H1 (cell line): ENCODE measurements around the gene GNAO1.

Experiments
- EZH2 ChIP-seq: fragments of 200-600 bp; sonication (generic); IDR thresholded peaks from 2 replicates; pipeline ENCODE4 v1.7.1; 2012; ENCODE audit warnings: low read depth, mild to moderate bottlenecking, moderate library complexity, low read length, inconsistent platforms; ENCODE audit not compliant: severe bottlenecking
- POLR2A ChIP-seq, 2 experiments: IDR thresholded peaks; 1 replicate in 1 of 2; 2 replicates in 1 of 2; pipeline ENCODE4 v1.6.1; 2011; ENCODE audit warnings: low read depth in 2 of 2, low read length in 2 of 2, mild to moderate bottlenecking in 2 of 2; ENCODE audit errors: control extremely low read depth in 1 of 2
- TF ChIP-seq, protein P1 (sequence below), 3 experiments: IDR thresholded peaks; 1 replicate in 2 of 3; 2 replicates in 1 of 3; pipeline versions ENCODE4 v1.5.1 to v1.6.1; 2011; ENCODE audit warnings: low read length in 3 of 3, mild to moderate bottlenecking in 3 of 3, inconsistent platforms in 2 of 3, low read depth in 1 of 3, moderate library complexity in 1 of 3; ENCODE audit not compliant: insufficient read depth in 1 of 3; ENCODE audit errors: control extremely low read depth in 1 of 3
- TF ChIP-seq, protein P2 (sequence below): IDR thresholded peaks from 2 replicates; pipeline ENCODE4 v1.6.1; 2012; ENCODE audit warnings: inconsistent platforms

DNA sequence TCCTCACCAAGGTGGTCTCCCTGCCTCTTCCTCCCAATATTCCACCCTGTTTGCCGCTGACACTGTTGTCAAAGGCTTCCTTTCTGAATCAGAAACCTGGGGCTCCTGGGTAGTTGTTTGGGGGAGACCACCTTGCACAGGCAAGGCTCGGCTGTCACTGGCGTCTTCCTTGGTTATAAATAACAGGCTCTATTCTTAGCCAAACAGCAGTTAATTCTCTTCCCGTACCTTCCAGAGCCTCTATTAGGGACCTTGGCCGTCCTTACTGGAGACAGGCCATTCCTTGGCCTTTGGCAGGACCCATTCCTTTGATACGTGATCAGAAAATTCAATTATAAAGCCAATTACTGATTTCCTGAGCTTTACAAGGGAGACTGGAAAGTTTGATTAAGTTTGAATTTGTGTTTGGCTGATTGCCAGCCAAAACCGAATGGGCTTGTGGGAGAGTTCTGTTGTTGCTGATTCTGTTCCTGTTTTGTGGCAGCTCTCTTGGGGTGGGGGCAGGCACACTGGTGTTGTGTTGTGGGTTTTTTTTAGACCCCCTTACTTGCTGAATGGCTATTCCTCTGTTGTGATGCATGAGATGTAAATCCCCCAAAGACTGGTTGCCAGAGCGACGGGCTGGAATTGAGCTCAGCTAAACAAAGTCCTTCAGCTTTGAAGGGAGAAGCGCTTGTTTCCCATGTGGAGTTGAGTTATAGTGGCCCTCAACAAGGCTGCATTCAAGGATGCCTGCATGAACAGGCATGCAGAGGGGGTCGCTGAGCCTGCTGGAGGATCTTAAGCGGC lies 104.6 kb downstream of the GNAO1 start:
- TF ChIP-seq, protein P1, sequence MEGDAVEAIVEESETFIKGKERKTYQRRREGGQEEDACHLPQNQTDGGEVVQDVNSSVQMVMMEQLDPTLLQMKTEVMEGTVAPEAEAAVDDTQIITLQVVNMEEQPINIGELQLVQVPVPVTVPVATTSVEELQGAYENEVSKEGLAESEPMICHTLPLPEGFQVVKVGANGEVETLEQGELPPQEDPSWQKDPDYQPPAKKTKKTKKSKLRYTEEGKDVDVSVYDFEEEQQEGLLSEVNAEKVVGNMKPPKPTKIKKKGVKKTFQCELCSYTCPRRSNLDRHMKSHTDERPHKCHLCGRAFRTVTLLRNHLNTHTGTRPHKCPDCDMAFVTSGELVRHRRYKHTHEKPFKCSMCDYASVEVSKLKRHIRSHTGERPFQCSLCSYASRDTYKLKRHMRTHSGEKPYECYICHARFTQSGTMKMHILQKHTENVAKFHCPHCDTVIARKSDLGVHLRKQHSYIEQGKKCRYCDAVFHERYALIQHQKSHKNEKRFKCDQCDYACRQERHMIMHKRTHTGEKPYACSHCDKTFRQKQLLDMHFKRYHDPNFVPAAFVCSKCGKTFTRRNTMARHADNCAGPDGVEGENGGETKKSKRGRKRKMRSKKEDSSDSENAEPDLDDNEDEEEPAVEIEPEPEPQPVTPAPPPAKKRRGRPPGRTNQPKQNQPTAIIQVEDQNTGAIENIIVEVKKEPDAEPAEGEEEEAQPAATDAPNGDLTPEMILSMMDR (IDR thresholded peaks at IDR 0.05; ENCODE audit: control extremely low read depth in 1 of 3, insufficient read depth in 1 of 3, low read depth in 1 of 3, low read length in 3 of 3), result no peak
- no peak for TF ChIP-seq POLR2A (IDR thresholded peaks at IDR 0.05; ENCODE audit: control extremely low read depth in 1 of 2, low read depth in 2 of 2, low read length in 2 of 2)
- TF ChIP-seq, protein P2, sequence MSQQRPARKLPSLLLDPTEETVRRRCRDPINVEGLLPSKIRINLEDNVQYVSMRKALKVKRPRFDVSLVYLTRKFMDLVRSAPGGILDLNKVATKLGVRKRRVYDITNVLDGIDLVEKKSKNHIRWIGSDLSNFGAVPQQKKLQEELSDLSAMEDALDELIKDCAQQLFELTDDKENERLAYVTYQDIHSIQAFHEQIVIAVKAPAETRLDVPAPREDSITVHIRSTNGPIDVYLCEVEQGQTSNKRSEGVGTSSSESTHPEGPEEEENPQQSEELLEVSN, result no peak
- TF ChIP-seq EZH2, result no peak
